Panc1 (cell line): Measurements from ENCODE around the gene ZNF627.
"Not testable (repeated sequence)": the region's sequence is repeated elsewhere in the genome, so short reads cannot be mapped to it uniquely, and the experiment has no call there.

Experiments used
- POLR2AphosphoS5 ChIP-seq: IDR thresholded peaks from 2 replicates; pipeline ENCODE4 v1.6.1; 2012; ENCODE audit warnings: mild to moderate bottlenecking, low read depth, low read length, moderate library complexity
- TF ChIP-seq, protein P1 (sequence below): fragments of 450-650 bp; IDR thresholded peaks from 2 replicates; pipeline ENCODE4 v1.5.1; 2017; ENCODE audit warnings: mild to moderate bottlenecking

DNA sequence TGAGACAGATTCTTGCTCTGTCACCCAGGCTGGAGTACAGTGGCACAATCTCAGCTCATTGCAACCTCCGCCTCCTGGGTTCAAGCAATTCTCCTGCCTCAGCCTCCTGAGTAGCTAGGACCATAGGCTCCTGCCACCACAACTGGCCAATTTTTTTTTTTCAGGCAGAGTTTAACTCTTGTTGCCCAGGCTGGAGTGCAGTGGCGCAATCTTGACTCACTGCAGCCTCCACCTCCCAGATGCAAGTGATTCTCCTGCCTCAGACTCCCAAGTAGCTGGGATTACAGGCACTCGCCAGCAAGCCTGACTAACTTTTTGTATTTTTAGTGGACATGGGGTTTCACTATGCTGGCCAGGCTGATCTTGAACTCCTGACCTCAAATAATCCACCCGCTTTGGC, 23.5 kb upstream of the ZNF627 start:
- TF ChIP-seq, protein P1, sequence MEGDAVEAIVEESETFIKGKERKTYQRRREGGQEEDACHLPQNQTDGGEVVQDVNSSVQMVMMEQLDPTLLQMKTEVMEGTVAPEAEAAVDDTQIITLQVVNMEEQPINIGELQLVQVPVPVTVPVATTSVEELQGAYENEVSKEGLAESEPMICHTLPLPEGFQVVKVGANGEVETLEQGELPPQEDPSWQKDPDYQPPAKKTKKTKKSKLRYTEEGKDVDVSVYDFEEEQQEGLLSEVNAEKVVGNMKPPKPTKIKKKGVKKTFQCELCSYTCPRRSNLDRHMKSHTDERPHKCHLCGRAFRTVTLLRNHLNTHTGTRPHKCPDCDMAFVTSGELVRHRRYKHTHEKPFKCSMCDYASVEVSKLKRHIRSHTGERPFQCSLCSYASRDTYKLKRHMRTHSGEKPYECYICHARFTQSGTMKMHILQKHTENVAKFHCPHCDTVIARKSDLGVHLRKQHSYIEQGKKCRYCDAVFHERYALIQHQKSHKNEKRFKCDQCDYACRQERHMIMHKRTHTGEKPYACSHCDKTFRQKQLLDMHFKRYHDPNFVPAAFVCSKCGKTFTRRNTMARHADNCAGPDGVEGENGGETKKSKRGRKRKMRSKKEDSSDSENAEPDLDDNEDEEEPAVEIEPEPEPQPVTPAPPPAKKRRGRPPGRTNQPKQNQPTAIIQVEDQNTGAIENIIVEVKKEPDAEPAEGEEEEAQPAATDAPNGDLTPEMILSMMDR, result not testable (repeated sequence)
- not testable (repeated sequence) for TF ChIP-seq POLR2AphosphoS5
